HCT116 (cell line): ENCODE results near the gene ADAMTS14. TPM values are rescaled to one million over a fixed set of nuclear protein-coding genes. Genes with fewer than 3 reads are reported as not detected.

Source experiments
- ATAC-seq: fragments of 200-7000 bp; cut with Tn5 transposase; 2 replicates; pipeline ENCODE4 v1.9.1; 2020; ENCODE audit warnings: mild to moderate bottlenecking, moderate library complexity
- BruUV-seq: library from RNA; stranded (reverse); fragments of 400-500 nt; replicated peaks from 2 replicates; lab custom pipeline; 2021; lab: Mats Ljungman, UMichigan
- CTCF ChIA-PET: fragments of 300-600 bp; sonication (Branson Sonifier 250); formaldehyde crosslinking; loops from one replicate; lab custom pipeline; 2021; ENCODE audit warnings: antibody characterized with exemption; lab: Charles Lee
- POLR2A ChIA-PET: fragments of 300-600, 350-600 bp; sonication (Branson Sonifier 250); formaldehyde crosslinking; loops from one replicate; lab custom pipeline; 2021; ENCODE audit warnings: antibody characterized with exemption; lab: Charles Lee
- RAD21 ChIA-PET, 2 experiments: fragments of 300-600 bp; sonication (Branson Sonifier 250); formaldehyde crosslinking; loops; one replicate each; lab custom pipeline; 2023; ENCODE audit warnings: low total read pairs in 2 of 2; ENCODE audit not compliant: uncharacterized antibody in 2 of 2, unreplicated experiment in 2 of 2, low non-redundant PET in 1 of 2; lab: Charles Lee
- DNase-seq: peaks from one replicate; pipeline ENCODE4 v3.0.0-alpha.2; 2010; ENCODE audit warnings: low read depth, low spot score
- H2AFZ ChIP-seq: fragments of 200-600 bp; shearing (Covaris generic), sonication (generic); 2 replicates; pipeline ENCODE4 v1.6.1; 2017; ENCODE audit warnings: low read depth, mixed run types, mixed read lengths, antibody characterized with exemption, low read length; ENCODE audit not compliant: poor library complexity, severe bottlenecking
- H3K27ac ChIP-seq: 2 replicates; pipeline ENCODE4 v1.5.1; 2012; ENCODE audit warnings: low read depth, low read length
- H3K27me3 ChIP-seq: fragments of 200-600 bp; sonication (generic); 2 replicates; pipeline ENCODE4 v1.6.1; 2016; ENCODE audit warnings: mixed run types, low read length, mixed read lengths; ENCODE audit not compliant: insufficient read depth
- H3K36me3 ChIP-seq, 2 experiments: fragments of 200-500 bp in 1 of 2; fragments of 200-600 bp in 1 of 2; sonication (Bioruptor generic) in 1 of 2; sonication (generic) in 1 of 2; 2 replicates each; pipeline versions ENCODE4 v1.5.1 to v1.6.1; 2014 to 2016; ENCODE audit warnings: low read length in 2 of 2, inconsistent platforms in 1 of 2, mixed read lengths in 1 of 2, mixed run types in 1 of 2; ENCODE audit not compliant: insufficient read depth in 2 of 2, control insufficient read depth in 1 of 2
- H3K4me1 ChIP-seq, 2 experiments: fragments of 200-600 bp in 1 of 2; sonication (generic) in 1 of 2; 2 replicates each; pipeline versions ENCODE4 v1.5.1 to v1.6.1; 2012 to 2017; ENCODE audit warnings: low read length in 2 of 2, inconsistent platforms in 1 of 2, mild to moderate bottlenecking in 1 of 2, mixed read lengths in 1 of 2, mixed run types in 1 of 2, moderate library complexity in 1 of 2; ENCODE audit not compliant: insufficient read depth in 2 of 2, control insufficient read depth in 1 of 2
- H3K4me2 ChIP-seq: fragments of 200-600 bp; sonication (generic); 2 replicates; pipeline ENCODE4 v1.6.1; 2017; ENCODE audit warnings: mixed run types, low read length, mixed read lengths
- H3K4me3 ChIP-seq, 2 experiments: fragments of 200-600 bp in 1 of 2; sonication (generic) in 1 of 2; replicated peaks in 1 of 2; 2 replicates each; pipeline ENCODE4 v1.5.1; 2011 to 2016; ENCODE audit warnings: low read length in 2 of 2, control low read depth in 1 of 2, low read depth in 1 of 2, mild to moderate bottlenecking in 1 of 2, mixed read lengths in 1 of 2, mixed run types in 1 of 2
- H3K79me2 ChIP-seq: fragments of 200-600 bp; sonication (generic); 2 replicates; pipeline ENCODE4 v1.6.1; 2017; ENCODE audit warnings: mild to moderate bottlenecking, mixed run types, low read length, moderate library complexity, mixed read lengths; ENCODE audit not compliant: insufficient read depth
- H3K9ac ChIP-seq: fragments of 200-600 bp; sonication (generic); 2 replicates; pipeline ENCODE4 v1.6.1; 2016; ENCODE audit warnings: low read length, mixed read lengths
- H3K9me2 ChIP-seq: fragments of 200-600 bp; sonication (generic), shearing (Covaris generic); 2 replicates; pipeline ENCODE4 v1.6.1; 2017; ENCODE audit warnings: mixed run types, mild to moderate bottlenecking, moderate library complexity; ENCODE audit not compliant: insufficient read depth
- H3K9me3 ChIP-seq, 2 experiments: fragments of 200-500 bp in 1 of 2; fragments of 200-600 bp in 1 of 2; sonication (Bioruptor generic) in 1 of 2; sonication (generic) in 1 of 2; 2 replicates each; pipeline ENCODE4 v1.6.1; 2014 to 2017; ENCODE audit warnings: low read length in 2 of 2, mixed read lengths in 2 of 2, inconsistent platforms in 1 of 2, low read depth in 1 of 2, mild to moderate bottlenecking in 1 of 2, mixed run types in 1 of 2, moderate library complexity in 1 of 2; ENCODE audit not compliant: control insufficient read depth in 1 of 2, insufficient read depth in 1 of 2
- H4K20me1 ChIP-seq: fragments of 200-600 bp; sonication (generic), shearing (Covaris generic); 2 replicates; pipeline ENCODE4 v1.6.1; 2017; ENCODE audit warnings: mixed run types, mild to moderate bottlenecking, moderate library complexity; ENCODE audit not compliant: insufficient read depth
- CEBPB ChIP-seq: IDR thresholded peaks from 2 replicates; pipeline ENCODE4 v1.6.1; 2012; ENCODE audit warnings: low read depth
- CTCF ChIP-seq, 3 experiments: fragments of 200-600 bp in 1 of 3; sonication (generic) in 1 of 3; IDR thresholded peaks in 2 of 3; conservative IDR thresholded peaks in 1 of 3; 2 replicates each; pipeline ENCODE4 v1.5.1; 2012 to 2017; ENCODE audit warnings: low read depth in 2 of 3, low read length in 2 of 3, antibody characterized with exemption in 1 of 3, borderline replicate concordance in 1 of 3, control low read depth in 1 of 3, mild to moderate bottlenecking in 1 of 3, mixed read lengths in 1 of 3, mixed run types in 1 of 3, moderate library complexity in 1 of 3; ENCODE audit not compliant: insufficient read depth in 1 of 3
- EGR1 ChIP-seq: IDR thresholded peaks from 2 replicates; pipeline ENCODE4 v1.6.1; 2012; ENCODE audit warnings: low read depth
- ELF1 ChIP-seq: IDR thresholded peaks from 2 replicates; pipeline ENCODE4 v1.6.1; 2012; ENCODE audit warnings: low read depth, borderline replicate concordance
- EZH2phosphoT487 ChIP-seq: fragments of 200-600 bp; IDR thresholded peaks from 2 replicates; pipeline ENCODE4 v1.6.1; 2018; ENCODE audit warnings: antibody characterized with exemption, borderline replicate concordance
- JUND ChIP-seq: IDR thresholded peaks from 2 replicates; pipeline ENCODE4 v1.6.1; 2012
- REST ChIP-seq: IDR thresholded peaks from 2 replicates; pipeline ENCODE4 v1.6.1; 2012; ENCODE audit warnings: low read depth
- SP1 ChIP-seq: IDR thresholded peaks from 2 replicates; pipeline ENCODE4 v1.6.1; 2012; ENCODE audit warnings: low read depth
- intact Hi-C: fragments of 100-400 bp; cut with micrococcal nuclease; formaldehyde crosslinking; loops from 2 replicates; pipeline ENCODE4 v1.10.0; 2022
- total RNA-seq: library from RNA; stranded (reverse); gene quantifications from one replicate; pipeline ENCODE4 v1.2.1, GENCODE V29; 2021; ENCODE audit not compliant: unreplicated experiment

ADAMTS14 gene
- total RNA-seq, 1 experiment from 2014 or later = 13.2 TPM

- no peaks in the 10 kb centered on the region for H4K20me1 ChIP-seq
- H3K36me3 ChIP-seq = peaks cover 0 to 14% of the 10 kb centered on the region in 2 experiments; a peak in 1 of 4 replicates
- H3K27ac ChIP-seq = no peak overlapping the region
- no TSS peak for BruUV-seq
- RAD21 ChIA-PET = no interaction called here
- no peak for TF ChIP-seq CEBPB
- TF ChIP-seq EGR1 = no peak
- H3K27me3 ChIP-seq = no peaks in the 10 kb centered on the region
- CTCF ChIA-PET = no interaction called here
- no peaks in the 10 kb centered on the region; the same call in 1 of the 2 replicates for H3K79me2 ChIP-seq
- no peak overlapping the region for H3K9ac ChIP-seq
- peaks cover 11 to 26% of the 10 kb centered on the region in 2 experiments for H3K4me1 ChIP-seq
- no peak overlapping the region for H3K4me3 ChIP-seq
- no peak for DNase-seq
- H2AFZ ChIP-seq = no peak overlapping the region
- no peak overlapping the region for H3K4me2 ChIP-seq
- no peak for ATAC-seq
- H3K9me3 ChIP-seq = no peaks in the 10 kb centered on the region
- intact Hi-C loops = no loop called here
- POLR2A ChIA-PET = no interaction called here
- no peaks in the 10 kb centered on the region for H3K9me2 ChIP-seq
Measured at GRCh38 chr10:70711177-70711576, 38.9 kb downstream of the ADAMTS14 start.

- H3K9me2 ChIP-seq = no peaks in the 10 kb centered on the region
- H3K36me3 ChIP-seq = peaks cover 0 to 16% of the 10 kb centered on the region in 2 experiments; a peak in 1 of 4 replicates
- no peak overlapping the region for H2AFZ ChIP-seq
- no peak overlapping the region for H3K27ac ChIP-seq
- POLR2A ChIA-PET = no interaction called here
- H3K79me2 ChIP-seq = no peaks in the 10 kb centered on the region; the same call in 1 of the 2 replicates
- H3K9me3 ChIP-seq = no peaks in the 10 kb centered on the region
- H3K4me3 ChIP-seq = no peak overlapping the region
- no peaks in the 10 kb centered on the region for H4K20me1 ChIP-seq
- no peak overlapping the region for H3K9ac ChIP-seq
- no peak overlapping the region for H3K4me2 ChIP-seq
- ATAC-seq (no peak), DNase-seq (no peak)
- TF ChIP-seq ELF1 = no peak
- TF ChIP-seq JUND = no peak
- no peak for TF ChIP-seq EZH2phosphoT487
- no peak for TF ChIP-seq SP1
- no peak for TF ChIP-seq REST
- TF ChIP-seq CEBPB = no peak
- no peak for TF ChIP-seq CTCF (IDR thresholded peaks at IDR 0.05 in 2 of 3, conservative IDR thresholded peaks at IDR 0.05 in 1 of 3; ENCODE audit: borderline replicate concordance in 1 of 3, insufficient read depth in 1 of 3, low read depth in 2 of 3, low read length in 2 of 3)
- no peaks in the 10 kb centered on the region for H3K27me3 ChIP-seq
- CTCF ChIA-PET = no interaction called here
- RAD21 ChIA-PET = no interaction called here
- peaks cover 17 to 34% of the 10 kb centered on the region in 2 experiments for H3K4me1 ChIP-seq
- intact Hi-C loops = no loop called here
- BruUV-seq = no TSS peak
Measured at GRCh38 chr10:70711911-70712310, 39.6 kb downstream of the ADAMTS14 start.
